Measurements from ENCODE around the gene XPC. TPM values are rescaled to one million over a fixed set of nuclear protein-coding genes. Genes with fewer than 3 reads are reported as not detected.
A peak's percentile ranks its signal among the peaks of the same experiment; 100 is the strongest.

XPC gene
- total RNA-seq, 1 experiment from 2014 or later, result 34.9 TPM

- TF ChIP-seq, protein P1, sequence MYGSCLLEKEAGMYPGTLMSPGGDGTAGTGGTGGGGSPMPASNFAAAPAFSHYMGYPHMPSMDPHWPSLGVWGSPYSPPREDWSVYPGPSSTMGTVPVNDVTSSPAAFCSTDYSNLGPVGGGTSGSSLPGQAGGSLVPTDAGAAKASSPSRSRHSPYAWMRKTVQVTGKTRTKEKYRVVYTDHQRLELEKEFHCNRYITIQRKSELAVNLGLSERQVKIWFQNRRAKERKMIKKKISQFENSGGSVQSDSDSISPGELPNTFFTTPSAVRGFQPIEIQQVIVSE (CRISPR knock-in tag; IDR thresholded peaks at IDR 0.05; ENCODE audit: borderline replicate concordance), result no peak
- TF ChIP-seq SP1 (CRISPR knock-in tag; conservative IDR thresholded peaks at IDR 0.05) (no peak), OVOL2 (CRISPR knock-in tag; IDR thresholded peaks at IDR 0.05; ENCODE audit: borderline replicate concordance) (no peak), PRDM15 (CRISPR knock-in tag; IDR thresholded peaks at IDR 0.05) (no peak), ELF4 (CRISPR knock-in tag; IDR thresholded peaks at IDR 0.05; ENCODE audit: low read depth) (no peak), ATF1 (CRISPR knock-in tag; IDR thresholded peaks at IDR 0.05) (no peak), TCF7 (CRISPR knock-in tag; IDR thresholded peaks at IDR 0.05; ENCODE audit: low read depth) (no peak), TEAD1 (CRISPR knock-in tag; IDR thresholded peaks at IDR 0.05) (no peak), ZNF219 (CRISPR knock-in tag; IDR thresholded peaks at IDR 0.05; ENCODE audit: borderline replicate concordance) (no peak), ZNF396 (CRISPR knock-in tag; IDR thresholded peaks at IDR 0.05; ENCODE audit: borderline replicate concordance) (no peak)
- TF ChIP-seq, protein P2, sequence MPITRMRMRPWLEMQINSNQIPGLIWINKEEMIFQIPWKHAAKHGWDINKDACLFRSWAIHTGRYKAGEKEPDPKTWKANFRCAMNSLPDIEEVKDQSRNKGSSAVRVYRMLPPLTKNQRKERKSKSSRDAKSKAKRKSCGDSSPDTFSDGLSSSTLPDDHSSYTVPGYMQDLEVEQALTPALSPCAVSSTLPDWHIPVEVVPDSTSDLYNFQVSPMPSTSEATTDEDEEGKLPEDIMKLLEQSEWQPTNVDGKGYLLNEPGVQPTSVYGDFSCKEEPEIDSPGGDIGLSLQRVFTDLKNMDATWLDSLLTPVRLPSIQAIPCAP (CRISPR knock-in tag; IDR thresholded peaks at IDR 0.05), result no peak
- TF ChIP-seq, protein P3, sequence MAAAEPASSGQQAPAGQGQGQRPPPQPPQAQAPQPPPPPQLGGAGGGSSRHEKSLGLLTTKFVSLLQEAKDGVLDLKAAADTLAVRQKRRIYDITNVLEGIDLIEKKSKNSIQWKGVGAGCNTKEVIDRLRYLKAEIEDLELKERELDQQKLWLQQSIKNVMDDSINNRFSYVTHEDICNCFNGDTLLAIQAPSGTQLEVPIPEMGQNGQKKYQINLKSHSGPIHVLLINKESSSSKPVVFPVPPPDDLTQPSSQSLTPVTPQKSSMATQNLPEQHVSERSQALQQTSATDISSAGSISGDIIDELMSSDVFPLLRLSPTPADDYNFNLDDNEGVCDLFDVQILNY (CRISPR knock-in tag; IDR thresholded peaks at IDR 0.05), result no peak
Observed at GRCh38 chr3:14179795-14180194, 1.4 kb upstream of the XPC start (continued).

- H3K4me1 Mint-ChIP-seq, result peaks cover 29% of the 10 kb centered on the region
- ChIA-PET CTCF (interaction anchor here (0.7 to 2.4 kb wide), 11 partner anchors 25 to 423 kb away, joined by 3 to 29 read pairs (median 4); no protein-coding TSS in a partner anchor), POLR2A (interaction anchor here (0.6 to 1.0 kb wide), 3 partner anchors 31 to 1032 kb away, joined by 3 to 5 read pairs (median 4); partner anchors contain the start of genes CHCHD4 and TMEM43)
- ATAC-seq, result no peak
- H3K36me3 Mint-ChIP-seq, result peaks cover 32% of the 10 kb centered on the region
- peak overlapping the region; percentile 99 for H3K27ac Mint-ChIP-seq
- H3K9me3 Mint-ChIP-seq, result no peaks in the 10 kb centered on the region
- TF ChIP-seq ZNF281 (CRISPR knock-in tag; IDR thresholded peaks at IDR 0.05) (no peak), FOXP1 (CRISPR knock-in tag; IDR thresholded peaks at IDR 0.05; ENCODE audit: borderline replicate concordance) (no peak), NR3C1 (CRISPR knock-in tag; conservative IDR thresholded peaks at IDR 0.05; ENCODE audit: low read depth) (no peak), PREB (CRISPR knock-in tag; IDR thresholded peaks at IDR 0.05; ENCODE audit: borderline replicate concordance) (no peak), OVOL2 (CRISPR knock-in tag; IDR thresholded peaks at IDR 0.05; ENCODE audit: borderline replicate concordance) (no peak), AR (CRISPR knock-in tag; IDR thresholded peaks at IDR 0.05) (no peak), ZNF416 (CRISPR knock-in tag; IDR thresholded peaks at IDR 0.05) (no peak), EMX1 (CRISPR knock-in tag; IDR thresholded peaks at IDR 0.05) (no peak), MYBL2 (CRISPR knock-in tag; IDR thresholded peaks at IDR 0.05) (no peak)
- TF ChIP-seq, protein P2 (CRISPR knock-in tag; IDR thresholded peaks at IDR 0.05), result no peak
- peak overlapping the region; percentile 93 for H3K4me3 Mint-ChIP-seq
- no peaks in the 10 kb centered on the region for H3K27me3 Mint-ChIP-seq (ENCODE audit: low read depth)
- no peak for DNase-seq (ENCODE audit: low spot score)
Observed at GRCh38 chr3:14179114-14179465, 689 bp upstream of the XPC start.

Measured in WTC11 (cell line).